Glutamatergic neuron (in vitro differentiated cells): ENCODE data around the gene RANBP6. TPM values are rescaled to one million over a fixed set of nuclear protein-coding genes. Genes with fewer than 3 reads are reported as not detected.

ENCODE experiments used
- DNase-seq: peaks from one replicate; pipeline ENCODE4 v3.0.0; 2022
- H3K27ac Mint-ChIP-seq: one replicate; pipeline ENCODE4 v1.8.0; 2020; ENCODE audit warnings: mild to moderate bottlenecking, mixed read lengths, inconsistent platforms; ENCODE audit not compliant: unreplicated experiment
- H3K27me3 Mint-ChIP-seq: one replicate; pipeline ENCODE4 v1.8.0; 2020; ENCODE audit warnings: mild to moderate bottlenecking, moderate library complexity, mixed read lengths, inconsistent platforms; ENCODE audit not compliant: unreplicated experiment
- H3K36me3 Mint-ChIP-seq: one replicate; pipeline ENCODE4 v1.8.0; 2020; ENCODE audit warnings: mild to moderate bottlenecking, mixed read lengths, inconsistent platforms; ENCODE audit not compliant: unreplicated experiment
- H3K4me1 Mint-ChIP-seq: one replicate; pipeline ENCODE4 v1.8.0; 2020; ENCODE audit warnings: mild to moderate bottlenecking, low read depth, mixed read lengths, inconsistent platforms; ENCODE audit not compliant: unreplicated experiment
- H3K4me3 Mint-ChIP-seq: one replicate; pipeline ENCODE4 v1.8.0; 2020; ENCODE audit warnings: mild to moderate bottlenecking, mixed read lengths, inconsistent platforms; ENCODE audit not compliant: unreplicated experiment
- H3K9me3 Mint-ChIP-seq: one replicate; pipeline ENCODE4 v1.8.0; 2020; ENCODE audit warnings: mild to moderate bottlenecking, moderate library complexity, mixed read lengths, inconsistent platforms; ENCODE audit not compliant: unreplicated experiment
- total RNA-seq: library from RNA; stranded (reverse); fragmentation: NEBNext Ultra II Directional; extraction: Animal tissue kit (Norgen Biotek cat#: 25700); gene quantifications from one replicate; pipeline ENCODE4 v1.2.1, GENCODE V29; 2021; ENCODE audit not compliant: unreplicated experiment
- TF ChIP-seq, protein P1 (sequence below): fragments of 200-600 bp; sonication (generic); IDR thresholded peaks from one replicate; pipeline ENCODE4 v1.5.0; 2021; ENCODE audit not compliant: partially characterized antibody, unreplicated experiment

RANBP6 gene
- total RNA-seq, 1 donor from 2014 or later = 32.2 TPM

DNA sequence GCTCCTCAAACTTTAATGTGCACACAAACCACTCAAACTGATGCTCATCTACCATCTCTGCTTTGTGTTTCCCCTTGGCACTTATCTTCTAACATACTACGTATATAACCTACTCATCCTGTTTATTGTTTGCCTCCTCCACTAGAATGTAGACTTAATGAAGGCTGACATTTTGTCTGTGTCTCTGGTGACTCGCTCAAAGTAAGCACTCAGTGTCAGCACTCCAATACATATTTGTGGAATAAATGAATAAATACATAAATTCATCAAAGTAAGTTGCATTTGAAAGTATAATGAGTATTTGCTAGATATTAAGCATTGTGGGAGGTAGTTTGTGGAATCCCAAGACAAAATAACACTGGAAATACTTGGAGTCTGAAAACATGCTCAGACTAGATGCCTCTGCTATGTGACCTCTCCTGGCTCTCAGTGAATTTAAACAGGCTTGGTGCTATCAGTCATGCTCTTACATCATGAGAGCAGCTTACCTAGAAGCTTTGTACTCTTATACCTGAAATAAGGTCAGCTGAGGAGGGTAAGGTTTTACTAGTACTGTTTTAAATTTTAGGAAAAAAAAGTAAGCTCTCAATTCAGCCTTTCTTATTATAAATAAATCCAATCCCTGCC is 37.0 kb upstream of the RANBP6 start:
- DNase-seq = no peak
- Mint-ChIP-seq H3K36me3 (no peaks in the 10 kb centered on the region), H3K27ac (no peak overlapping the region), H3K4me1 (no peaks in the 10 kb centered on the region), H3K4me3 (no peak overlapping the region), H3K9me3 (no peaks in the 10 kb centered on the region), H3K27me3 (no peaks in the 10 kb centered on the region)
- TF ChIP-seq, protein P1, sequence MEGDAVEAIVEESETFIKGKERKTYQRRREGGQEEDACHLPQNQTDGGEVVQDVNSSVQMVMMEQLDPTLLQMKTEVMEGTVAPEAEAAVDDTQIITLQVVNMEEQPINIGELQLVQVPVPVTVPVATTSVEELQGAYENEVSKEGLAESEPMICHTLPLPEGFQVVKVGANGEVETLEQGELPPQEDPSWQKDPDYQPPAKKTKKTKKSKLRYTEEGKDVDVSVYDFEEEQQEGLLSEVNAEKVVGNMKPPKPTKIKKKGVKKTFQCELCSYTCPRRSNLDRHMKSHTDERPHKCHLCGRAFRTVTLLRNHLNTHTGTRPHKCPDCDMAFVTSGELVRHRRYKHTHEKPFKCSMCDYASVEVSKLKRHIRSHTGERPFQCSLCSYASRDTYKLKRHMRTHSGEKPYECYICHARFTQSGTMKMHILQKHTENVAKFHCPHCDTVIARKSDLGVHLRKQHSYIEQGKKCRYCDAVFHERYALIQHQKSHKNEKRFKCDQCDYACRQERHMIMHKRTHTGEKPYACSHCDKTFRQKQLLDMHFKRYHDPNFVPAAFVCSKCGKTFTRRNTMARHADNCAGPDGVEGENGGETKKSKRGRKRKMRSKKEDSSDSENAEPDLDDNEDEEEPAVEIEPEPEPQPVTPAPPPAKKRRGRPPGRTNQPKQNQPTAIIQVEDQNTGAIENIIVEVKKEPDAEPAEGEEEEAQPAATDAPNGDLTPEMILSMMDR = no peak

DNA sequence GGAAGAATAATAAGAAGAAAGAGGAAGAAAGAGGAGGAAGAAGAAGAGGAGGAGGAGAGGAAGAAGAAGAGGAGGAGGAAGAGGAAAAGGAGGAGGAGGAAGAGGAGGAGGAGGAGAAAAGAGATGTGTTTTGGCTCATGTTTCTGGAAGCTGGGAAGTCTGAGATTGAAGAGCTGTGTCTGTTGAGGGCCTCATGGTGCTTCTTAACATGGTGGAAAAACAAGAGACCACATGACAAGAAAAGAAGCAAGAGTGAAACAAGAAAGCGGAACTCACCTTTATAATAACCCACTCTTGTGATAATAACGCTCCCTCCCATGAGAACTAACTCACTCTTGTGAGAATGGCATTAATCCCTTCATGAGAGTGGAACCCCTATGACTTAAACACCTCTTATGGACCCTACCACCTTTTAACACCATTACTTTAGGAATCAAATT is 36.1 kb upstream of the RANBP6 start:
- H3K27me3 Mint-ChIP-seq = no peaks in the 10 kb centered on the region
- TF ChIP-seq, protein P1 = no peak
- DNase-seq = no peak
- no peaks in the 10 kb centered on the region for H3K36me3 Mint-ChIP-seq
- H3K4me1 Mint-ChIP-seq = no peaks in the 10 kb centered on the region
- no peak overlapping the region for H3K4me3 Mint-ChIP-seq
- no peaks in the 10 kb centered on the region for H3K9me3 Mint-ChIP-seq
- H3K27ac Mint-ChIP-seq = no peak overlapping the region

DNA sequence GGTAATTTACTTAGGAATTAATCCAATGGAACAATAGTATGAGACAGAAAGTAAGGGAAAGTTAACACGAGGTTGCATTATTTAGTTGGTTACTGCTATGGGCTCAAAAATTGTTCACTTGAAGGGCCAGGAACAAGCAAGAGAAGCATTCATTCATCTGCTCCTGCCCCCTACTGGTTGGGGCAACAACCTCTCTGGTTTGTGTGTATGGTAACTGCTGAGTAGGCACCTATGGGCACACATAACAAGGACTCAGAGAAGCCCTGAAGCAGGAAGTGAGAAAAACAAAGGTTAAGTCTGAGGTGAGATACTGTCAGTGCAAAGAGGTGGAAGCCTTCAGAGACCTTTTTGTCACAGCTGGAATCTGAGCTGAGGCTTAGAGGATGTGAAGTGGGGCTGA is 34.4 kb upstream of the RANBP6 start:
- Mint-ChIP-seq H3K27ac (no peak overlapping the region), H3K27me3 (no peaks in the 10 kb centered on the region), H3K4me1 (no peaks in the 10 kb centered on the region), H3K36me3 (no peaks in the 10 kb centered on the region), H3K4me3 (no peak overlapping the region), H3K9me3 (no peaks in the 10 kb centered on the region)
- no peak for DNase-seq
- TF ChIP-seq, protein P1 = no peak

DNA sequence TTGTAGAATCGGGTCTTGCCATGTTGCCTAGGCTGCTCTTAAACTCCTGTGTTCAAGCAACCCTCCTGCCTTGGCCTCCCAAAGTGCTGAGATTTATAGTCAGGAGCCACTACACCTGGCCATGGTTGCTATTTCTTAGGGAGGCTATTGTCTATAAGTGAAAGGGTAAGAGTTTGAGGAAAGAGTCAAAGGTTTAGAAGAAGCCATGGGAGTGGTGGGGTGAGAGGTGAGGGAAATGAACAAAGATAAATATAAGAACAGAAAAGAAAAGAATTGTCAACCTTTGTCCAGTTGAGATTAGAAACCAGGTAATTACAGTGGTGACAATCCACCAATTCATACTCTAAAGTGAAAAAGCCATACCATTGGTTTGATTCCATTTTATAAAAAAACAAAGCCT is 32.6 kb upstream of the RANBP6 start:
- DNase-seq = no peak
- H3K4me3 Mint-ChIP-seq = no peak overlapping the region
- H3K9me3 Mint-ChIP-seq = no peaks in the 10 kb centered on the region
- H3K4me1 Mint-ChIP-seq = no peaks in the 10 kb centered on the region
- TF ChIP-seq, protein P1 = no peak
- H3K27ac Mint-ChIP-seq = no peak overlapping the region
- no peaks in the 10 kb centered on the region for H3K36me3 Mint-ChIP-seq
- H3K27me3 Mint-ChIP-seq = no peaks in the 10 kb centered on the region

DNA sequence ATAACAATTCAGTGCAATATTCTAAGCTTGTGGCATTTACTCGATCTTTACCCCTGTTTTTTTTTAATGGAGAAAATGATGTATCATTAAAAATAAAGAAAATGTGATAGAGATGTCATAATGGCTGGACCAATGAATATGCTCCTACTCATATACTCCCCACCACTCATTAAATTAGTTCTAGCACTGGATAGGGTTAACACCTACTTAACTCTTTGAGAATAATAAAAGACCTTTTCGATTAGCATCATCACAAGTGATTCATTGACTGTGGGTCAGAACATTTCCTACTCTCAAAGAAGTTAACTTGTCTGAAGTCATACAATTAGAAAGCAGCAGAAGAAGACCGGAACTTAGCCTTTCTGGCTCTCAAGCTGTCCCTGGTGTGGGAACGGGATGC is 31.6 kb upstream of the RANBP6 start:
- Mint-ChIP-seq H3K27ac (no peak overlapping the region), H3K9me3 (no peaks in the 10 kb centered on the region), H3K4me3 (no peak overlapping the region), H3K27me3 (no peaks in the 10 kb centered on the region), H3K4me1 (no peaks in the 10 kb centered on the region), H3K36me3 (no peaks in the 10 kb centered on the region)
- no peak for DNase-seq
- TF ChIP-seq, protein P1 = no peak
